CD4-positive, alpha-beta T cell treated with Interleukin-21 for 1 hour (primary cell): Measurements from ENCODE around the gene BOC.

Experiments
- DNase-seq: peaks from one replicate; pipeline ENCODE4 v3.0.0-alpha.2; 2020

BOC gene

DNA sequence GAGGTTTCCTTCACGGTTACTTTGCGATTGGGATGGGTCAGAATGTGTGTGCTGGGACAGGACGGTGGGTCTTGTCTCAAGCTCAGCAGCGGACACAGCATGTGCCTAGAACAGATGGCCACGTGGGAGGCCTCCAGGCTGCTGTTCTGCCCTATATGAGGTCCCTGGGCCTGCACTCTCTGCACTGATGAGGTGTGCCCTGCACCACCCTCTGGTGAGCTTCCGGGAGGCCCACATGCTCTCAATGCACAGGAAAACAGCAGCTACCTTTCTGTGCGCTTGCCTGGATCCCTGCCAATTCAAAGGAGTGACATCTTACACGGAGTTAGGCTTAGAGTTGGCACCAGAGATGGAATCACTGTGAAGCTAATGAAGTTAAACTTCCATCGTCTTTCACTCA, 59.8 kb downstream of the BOC start:
- no peak for DNase-seq

DNA sequence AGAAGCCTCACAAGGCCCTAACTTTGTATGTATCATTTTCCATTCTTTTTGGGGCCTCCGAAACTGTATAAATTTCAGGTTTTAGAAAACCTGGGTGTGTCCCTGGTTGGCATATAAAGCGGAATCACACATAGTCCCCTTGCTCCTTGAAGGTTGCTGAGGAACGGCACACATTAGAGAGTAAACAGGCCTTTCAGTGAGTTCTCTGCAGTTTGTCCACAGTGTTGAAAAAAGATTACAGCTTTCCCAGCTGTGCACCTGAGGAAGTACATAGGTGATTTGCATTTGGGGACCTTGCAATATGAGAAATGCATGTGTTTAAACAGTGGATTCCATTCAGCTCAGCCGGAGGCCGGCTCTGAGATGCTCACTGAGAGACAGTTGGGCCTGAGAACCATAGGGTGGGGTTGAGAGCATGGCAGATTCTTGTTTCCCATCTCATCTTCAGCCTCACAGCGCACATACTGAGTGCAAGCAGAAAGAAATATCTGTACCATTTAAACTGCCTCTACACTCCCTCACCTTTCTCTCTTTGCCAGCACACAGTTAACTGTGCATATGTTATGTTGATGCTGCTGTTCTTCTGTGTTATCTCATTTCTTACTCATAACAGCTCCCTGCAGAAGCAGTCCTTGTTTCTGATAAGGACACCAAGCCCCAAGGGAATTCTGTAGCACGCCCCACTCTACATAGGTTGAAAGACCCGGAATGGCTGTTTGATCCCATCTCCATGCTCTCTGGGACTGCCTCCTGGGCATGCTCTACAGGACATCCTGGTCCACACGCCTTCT, 60.4 kb downstream of the BOC start:
- DNase-seq = no peak

DNA sequence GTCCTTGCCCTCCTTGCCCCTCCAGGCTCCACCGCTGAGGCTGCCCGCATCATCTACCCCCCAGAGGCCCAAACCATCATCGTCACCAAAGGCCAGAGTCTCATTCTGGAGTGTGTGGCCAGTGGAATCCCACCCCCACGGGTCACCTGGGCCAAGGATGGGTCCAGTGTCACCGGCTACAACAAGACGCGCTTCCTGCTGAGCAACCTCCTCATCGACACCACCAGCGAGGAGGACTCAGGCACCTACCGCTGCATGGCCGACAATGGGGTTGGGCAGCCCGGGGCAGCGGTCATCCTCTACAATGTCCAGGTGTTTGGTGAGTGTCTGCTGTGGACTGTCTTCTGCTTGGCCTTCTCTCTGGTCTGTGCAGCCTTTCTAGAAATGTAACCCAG, 61.0 kb downstream of the BOC start:
- no peak for DNase-seq

DNA sequence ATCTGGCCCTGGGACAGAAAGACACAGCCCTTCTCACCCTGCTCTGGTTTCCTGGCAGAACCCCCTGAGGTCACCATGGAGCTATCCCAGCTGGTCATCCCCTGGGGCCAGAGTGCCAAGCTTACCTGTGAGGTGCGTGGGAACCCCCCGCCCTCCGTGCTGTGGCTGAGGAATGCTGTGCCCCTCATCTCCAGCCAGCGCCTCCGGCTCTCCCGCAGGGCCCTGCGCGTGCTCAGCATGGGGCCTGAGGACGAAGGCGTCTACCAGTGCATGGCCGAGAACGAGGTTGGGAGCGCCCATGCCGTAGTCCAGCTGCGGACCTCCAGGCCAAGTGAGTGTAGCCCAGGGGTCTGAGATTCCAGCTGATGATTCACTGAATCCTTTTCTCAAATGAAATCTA, 61.7 kb downstream of the BOC start:
- DNase-seq = no peak

DNA sequence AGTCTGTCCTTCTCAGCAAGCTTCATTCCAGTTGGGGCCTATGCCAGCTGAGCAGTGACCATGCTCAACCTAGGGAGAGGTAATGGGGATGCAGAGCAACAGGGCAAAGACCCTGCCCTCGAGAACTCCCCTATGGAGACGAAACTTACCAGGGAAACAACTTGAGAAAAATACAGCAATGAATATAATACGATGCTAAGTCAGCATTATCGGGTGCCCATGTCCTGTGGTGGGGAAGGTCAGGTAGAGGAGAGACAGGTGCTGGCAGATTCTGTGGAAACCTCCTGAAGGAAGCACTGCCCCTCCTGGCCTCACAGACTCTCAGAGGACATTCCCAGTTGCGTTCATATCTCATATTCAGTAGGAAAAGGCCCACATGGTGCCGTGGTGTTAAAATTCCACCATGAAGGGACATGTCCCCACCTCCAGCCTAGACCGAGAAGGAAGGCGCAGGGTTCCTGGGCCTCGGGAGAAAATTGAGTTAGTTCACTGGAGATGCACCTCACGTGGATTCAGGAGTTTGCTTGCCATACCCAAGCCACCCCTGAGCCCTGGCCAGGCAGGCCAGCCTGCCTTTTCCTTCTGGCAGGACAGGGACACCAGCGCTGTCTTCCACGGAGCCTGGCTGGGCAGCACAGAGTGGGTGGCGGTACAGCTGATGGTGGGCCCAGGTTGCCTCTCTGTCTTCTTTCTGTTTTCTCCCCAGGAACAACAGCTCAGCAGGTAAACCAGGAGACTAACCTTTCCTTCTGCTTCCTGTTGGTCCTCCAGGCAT, 62.4 kb downstream of the BOC start:
- no peak for DNase-seq

DNA sequence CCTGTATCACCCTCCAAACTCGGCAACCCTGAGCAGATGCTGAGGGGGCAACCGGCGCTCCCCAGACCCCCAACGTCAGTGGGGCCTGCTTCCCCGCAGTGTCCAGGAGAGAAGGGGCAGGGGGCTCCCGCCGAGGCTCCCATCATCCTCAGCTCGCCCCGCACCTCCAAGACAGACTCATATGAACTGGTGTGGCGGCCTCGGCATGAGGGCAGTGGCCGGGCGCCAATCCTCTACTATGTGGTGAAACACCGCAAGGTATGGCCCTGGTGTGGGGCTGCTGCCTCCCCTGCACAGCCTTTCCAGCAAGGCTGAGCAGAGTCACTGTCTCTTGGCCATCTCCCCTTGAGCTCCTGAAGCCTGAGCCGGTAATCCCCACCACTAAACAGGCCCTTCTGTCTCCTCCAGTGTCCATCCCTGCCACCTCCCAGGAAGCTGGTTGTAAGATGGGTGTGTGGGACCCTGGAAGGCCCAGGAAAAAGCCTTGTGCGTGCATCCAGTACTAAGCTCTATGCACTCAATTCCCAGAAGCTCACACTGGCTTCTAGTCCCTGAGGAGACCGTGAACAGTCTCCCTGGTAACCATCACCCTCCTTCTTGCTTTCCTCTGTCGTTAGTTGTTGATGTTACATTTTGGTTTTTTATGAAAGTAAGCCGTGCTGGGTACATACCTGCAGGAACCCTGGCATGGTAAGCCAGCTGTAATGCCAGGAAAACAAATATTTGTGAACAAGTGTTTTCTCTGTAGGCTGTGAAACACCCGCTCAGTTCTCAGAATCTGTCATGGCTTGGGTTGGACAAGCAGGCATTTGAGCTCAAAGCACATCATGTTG, 63.3 kb downstream of the BOC start:
- DNase-seq = no peak

DNA sequence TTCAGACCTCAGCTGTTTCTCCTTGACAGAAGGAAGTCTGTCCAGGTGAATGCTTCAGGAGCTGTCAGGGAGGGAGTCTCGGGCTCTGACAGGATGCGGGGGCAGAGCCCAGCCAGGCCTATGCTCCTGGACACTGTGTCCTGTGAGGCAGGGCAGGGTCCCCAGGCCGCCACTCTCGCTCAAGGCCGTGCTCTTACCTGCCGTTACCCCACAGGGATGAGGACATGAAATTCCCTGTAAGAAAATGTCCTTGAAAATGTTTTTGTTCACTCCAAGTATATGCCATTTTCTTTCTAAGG, 63.9 kb downstream of the BOC start:
- no peak for DNase-seq

DNA sequence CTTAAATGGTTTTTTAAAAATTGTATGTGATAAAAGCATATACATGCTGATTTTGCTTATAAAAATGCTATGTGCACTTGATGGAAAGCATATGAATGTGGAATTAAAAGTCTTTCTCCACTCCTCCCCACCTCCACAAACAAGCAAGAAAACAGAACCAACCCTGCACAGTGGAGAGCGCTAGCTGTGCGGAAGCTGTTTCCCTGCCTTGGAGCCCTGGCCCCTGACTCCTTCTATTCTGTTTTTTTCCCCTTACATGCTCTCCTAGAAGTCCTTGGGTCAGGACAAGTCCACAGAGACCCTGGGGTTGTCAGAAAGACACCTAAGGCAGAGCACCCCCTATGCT, 64.2 kb downstream of the BOC start:
- no peak for DNase-seq

DNA sequence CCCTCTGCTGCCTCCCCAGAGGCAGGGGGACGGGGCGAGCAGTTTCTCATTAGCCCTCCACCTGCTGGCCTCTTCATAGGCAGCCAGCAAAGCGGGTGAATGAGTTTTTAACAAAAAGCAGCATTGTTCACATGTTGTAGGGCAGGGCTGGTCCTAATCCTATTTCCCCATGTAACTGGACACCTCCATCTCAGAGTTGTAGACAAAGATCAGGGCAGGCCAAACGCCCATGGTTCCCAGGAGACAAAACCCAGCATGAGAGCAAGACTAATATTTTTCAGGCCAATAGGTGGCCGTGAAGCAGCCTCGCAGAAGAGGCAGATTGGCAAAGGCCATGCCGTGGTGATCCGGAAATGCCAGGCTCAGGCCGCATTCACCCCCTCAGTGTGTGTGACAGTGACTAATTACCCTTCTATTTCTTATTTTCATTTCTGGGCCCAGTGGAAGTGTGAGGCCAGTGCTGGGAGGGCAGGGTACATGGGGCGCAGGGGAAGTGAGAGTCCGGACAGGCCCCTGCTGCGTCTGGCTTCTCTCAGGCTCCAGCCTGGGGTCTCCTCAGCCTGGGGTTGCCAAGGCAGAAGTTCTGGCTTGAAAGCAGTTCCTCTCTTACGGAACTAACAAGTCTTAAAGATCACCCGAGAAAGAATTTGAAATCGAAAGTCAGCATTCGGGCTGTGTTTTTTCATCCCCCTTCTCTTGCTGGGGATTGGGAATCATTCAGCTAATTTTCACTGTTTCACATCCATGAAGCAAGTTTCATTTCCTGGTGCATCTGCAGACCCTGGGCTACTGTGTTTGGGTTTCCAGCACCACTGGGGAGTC, 64.8 kb downstream of the BOC start:
- DNase-seq = peak; percentile 1

DNA sequence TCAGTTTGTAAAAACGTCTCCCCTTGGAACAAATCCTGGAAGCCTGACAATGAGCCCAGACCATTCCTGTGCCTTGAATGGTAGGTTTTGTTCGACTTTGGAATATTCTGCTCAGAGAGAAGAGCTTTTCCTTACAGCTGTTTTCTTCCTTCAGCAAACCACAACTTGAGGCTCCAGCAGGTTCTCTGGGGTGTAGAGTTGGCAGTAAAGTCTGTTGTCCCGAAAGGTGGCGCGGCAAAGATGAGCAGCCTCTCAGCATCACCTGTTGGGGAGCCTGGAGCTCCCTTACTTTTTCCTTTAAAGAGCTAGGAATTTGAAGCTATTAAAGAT, 65.4 kb downstream of the BOC start:
- DNase-seq = no peak

DNA sequence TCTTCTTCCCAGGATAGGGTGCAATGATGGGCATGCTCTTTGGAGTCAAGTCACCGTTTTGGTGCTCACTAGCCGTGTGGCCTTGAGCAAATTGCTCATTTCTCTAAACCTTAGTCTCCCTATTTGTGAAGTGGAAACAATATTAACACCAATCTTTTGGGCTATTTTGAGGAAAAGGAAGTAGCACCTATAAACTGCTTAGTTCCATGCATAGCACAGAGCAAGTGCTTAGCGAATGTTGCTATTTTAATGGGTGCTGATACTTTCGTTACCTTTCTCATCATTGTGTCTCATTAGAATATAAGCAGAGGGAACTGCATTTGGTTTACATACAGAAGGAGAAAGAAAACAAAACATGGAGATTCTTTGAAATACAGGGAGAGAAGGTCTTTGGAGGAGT, 66.1 kb downstream of the BOC start:
- DNase-seq = no peak

DNA sequence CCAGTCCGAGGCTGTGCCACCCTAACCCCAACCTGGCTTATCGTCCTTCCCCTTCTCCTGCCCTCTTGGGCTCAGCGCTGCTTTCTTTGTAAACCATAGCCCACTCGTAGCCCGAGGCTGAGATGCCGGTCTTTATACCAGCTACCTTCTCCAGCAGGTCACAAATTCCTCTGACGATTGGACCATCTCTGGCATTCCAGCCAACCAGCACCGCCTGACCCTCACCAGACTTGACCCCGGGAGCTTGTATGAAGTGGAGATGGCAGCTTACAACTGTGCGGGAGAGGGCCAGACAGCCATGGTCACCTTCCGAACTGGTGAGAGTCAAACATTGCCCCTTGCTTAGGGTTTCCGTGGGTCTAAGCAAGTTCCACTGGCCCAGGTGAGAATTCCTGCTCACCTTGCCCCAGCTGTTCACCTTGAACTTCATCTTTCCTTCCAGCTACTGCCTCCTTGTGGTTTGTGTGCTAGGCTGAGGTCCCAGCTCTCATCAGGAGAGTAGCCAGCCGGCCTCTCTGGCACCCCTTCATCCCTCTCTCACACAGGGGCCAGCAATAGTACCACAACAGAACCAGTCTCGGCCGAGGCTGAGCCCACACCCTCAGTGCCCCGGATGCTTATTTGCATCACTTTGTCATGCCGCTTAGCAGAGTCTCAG, 66.7 kb downstream of the BOC start:
- DNase-seq = no peak

DNA sequence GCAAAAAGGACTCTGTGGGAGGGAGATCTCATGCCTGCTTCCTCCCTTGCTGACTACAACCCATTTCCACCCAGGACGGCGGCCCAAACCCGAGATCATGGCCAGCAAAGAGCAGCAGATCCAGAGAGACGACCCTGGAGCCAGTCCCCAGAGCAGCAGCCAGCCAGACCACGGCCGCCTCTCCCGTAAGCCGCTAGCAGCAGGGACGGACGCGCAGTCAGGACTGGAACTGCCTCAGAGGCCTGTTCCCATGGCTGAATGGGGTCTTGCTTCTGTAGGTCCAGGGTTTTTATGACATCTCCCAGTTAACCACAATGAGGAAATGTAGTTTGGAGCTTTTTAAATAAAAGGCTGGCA, 67.2 kb downstream of the BOC start:
- DNase-seq = no peak

DNA sequence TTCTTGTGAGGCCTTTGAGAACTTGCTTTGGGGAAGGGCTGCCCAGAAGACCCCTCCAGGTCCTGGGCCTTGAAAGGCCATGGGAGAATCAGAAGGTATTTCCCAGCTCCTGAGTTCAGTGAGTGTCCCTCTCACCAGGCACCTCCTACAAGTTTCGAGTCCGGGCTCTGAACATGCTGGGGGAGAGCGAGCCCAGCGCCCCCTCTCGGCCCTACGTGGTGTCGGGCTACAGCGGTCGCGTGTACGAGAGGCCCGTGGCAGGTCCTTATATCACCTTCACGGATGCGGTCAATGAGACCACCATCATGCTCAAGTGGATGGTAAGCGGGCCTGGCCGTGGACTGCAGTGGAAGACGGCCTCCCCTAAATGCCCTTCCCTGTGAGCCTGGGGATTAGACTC, 68.3 kb downstream of the BOC start:
- no peak for DNase-seq

DNA sequence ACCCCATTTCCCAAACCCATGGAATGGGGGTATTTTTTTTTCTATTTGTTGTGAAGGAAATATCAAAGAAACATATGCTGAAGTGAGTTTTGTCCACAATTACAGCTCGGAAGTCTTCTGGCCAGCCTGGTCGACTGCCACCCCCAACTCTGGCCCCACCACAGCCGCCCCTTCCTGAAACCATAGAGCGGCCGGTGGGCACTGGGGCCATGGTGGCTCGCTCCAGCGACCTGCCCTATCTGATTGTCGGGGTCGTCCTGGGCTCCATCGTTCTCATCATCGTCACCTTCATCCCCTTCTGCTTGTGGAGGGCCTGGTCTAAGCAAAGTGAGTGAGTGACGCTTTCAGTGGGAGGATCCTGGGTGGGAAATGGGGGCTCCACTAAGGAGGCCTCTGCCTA, 71.9 kb downstream of the BOC start:
- DNase-seq = no peak

DNA sequence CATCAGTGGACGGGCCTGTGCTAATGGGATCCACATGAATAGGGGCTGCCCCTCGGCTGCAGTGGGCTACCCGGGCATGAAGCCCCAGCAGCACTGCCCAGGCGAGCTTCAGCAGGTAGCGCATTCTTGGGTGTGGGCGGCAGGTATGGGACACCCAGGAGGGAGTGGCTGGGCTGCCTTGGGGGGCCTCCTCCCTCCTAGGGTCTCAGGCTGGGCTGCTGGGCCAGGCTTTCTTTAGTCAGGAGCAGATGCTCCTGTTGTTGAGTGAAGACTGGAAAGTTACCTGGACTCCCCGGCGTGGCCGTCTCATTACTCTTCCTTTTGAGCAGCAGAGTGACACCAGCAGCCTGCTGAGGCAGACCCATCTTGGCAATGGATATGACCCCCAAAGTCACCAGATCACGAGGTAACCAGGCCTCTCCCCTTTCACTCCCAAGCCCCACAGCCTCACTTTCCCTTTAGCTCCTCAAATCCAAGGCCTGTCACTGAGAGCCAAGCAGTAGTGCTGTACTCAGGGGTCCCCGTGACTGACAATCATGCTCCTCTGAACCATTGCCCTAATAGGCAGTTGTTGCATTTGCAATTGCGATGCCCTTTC, 73.2 kb downstream of the BOC start:
- no peak for DNase-seq

DNA sequence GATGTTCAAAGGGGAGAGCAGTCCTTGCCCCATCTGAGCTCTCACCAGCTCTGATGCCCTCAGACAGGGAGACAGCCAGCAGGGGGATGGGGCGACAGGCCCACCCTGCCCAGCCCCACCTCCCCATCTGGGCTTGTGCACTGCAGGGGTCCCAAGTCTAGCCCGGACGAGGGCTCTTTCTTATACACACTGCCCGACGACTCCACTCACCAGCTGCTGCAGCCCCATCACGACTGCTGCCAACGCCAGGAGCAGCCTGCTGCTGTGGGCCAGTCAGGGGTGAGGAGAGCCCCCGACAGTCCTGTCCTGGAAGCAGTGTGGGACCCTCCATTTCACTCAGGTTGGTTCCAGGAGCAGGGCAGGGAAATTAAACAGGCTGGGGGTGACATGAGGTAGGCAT, 73.9 kb downstream of the BOC start:
- DNase-seq = no peak

DNA sequence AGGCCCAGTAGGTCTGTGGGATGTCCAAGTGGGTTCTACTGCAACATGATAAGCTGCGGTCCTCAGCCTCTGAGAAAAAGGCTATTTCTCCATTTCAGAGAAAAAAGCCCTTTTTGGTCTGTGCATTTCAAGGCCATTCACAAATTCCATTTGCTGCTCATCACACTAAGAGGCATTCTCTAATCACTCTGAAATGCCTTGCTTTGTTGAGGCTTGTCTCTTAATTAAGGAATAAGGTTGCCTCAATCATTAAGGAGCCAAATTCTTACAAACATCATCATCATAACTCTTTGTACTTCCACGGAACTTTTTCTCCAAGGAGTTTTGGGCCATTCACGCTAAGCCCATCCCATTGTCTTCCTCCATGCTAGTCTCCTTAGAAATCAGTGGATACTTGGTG, 74.4 kb downstream of the BOC start:
- DNase-seq = no peak

DNA sequence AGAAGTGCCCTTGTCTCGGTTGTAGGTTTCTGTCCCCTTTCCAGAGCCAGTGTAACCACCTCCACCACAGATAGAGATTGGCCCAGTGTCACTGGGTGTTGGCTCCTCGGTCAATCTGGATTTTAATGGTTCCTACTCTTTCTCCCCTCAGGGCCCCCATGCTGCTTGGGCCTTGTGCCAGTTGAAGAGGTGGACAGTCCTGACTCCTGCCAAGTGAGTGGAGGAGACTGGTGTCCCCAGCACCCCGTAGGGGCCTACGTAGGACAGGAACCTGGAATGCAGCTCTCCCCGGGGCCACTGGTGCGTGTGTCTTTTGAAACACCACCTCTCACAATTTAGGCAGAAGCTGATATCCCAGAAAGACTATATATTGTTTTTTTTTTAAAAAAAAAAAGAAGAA, 75.2 kb downstream of the BOC start:
- no peak for DNase-seq

DNA sequence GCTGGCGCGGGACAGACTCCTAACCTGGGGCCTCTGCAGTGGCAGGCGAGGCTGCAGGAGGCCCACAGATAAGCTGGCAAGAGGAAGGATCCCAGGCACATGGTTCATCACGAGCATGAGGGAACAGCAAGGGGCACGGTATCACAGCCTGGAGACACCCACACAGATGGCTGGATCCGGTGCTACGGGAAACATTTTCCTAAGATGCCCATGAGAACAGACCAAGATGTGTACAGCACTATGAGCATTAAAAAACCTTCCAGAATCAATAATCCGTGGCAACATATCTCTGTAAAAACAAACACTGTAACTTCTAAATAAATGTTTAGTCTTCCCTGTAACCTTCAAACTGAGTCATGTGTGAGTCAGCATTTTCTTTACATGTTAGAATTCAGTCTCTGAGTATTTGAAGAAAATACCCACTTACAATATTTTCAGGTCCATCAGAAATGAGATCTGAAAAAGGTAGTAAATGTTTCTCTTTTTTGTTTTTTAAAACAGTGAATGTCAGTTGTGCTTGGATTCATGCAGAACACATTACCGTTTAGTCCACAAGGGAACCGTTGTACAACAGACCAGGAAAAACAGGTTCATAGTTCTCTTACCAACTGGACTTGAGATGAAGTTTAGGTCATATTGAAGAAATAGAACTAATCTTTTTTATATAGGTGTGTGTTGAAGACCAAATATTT, 75.9 kb downstream of the BOC start:
- DNase-seq = no peak

DNA sequence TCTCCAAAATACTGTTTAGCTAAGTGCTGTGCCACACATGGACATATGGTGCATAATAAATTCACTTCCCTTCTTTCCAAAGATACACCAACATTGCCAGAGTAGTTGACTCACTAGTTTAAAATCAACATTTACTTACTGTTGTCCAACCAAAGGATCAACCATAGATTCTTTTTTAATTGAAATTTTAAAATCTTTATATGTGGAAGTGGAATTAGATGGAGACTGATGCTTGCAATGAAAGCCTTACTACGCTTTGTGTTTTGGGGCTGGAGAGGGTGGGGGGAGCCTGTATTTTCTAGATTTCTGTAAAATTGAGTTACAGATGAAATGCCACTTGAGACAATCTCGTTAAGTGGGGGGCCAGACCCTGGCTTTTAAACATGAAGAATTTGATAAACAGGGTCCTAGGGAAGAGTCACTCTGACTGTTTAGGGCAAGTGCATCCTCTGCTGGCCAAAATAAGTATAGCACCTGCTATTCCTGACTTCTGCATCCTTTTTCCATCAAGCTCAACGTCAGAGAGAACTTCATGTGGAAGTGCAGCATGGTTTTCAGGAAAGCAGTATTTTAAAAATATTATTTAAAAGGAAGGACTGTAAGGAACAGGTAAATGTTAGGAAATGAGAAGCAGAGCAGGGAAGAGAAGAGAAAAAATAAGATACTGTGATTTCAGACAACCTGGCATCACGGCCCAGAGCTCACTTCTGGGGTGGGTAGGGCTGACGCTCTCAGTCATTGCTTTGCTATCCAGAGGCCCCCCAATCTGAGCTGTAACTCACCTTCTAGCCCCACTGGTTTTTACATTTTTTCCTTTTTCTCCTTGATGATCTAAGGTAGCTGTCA, 76.7 kb downstream of the BOC start:
- peak; percentile 49 for DNase-seq
